Activated T-helper 1 cell treated with anti-CD3 and anti-CD28 coated beads, Interleukin-2, amount 50 U/mL, for 16 hours (primary cell): ENCODE data around the gene EFCAB6.

Experiments
- DNase-seq, 2 donors: peaks; one replicate each; pipeline ENCODE4 v3.0.0-alpha.2; 2020; ENCODE audit warnings: low read depth in 1 of 2, low spot score in 1 of 2

EFCAB6 gene

GRCh38 chr22:43592476-43592875, 219.6 kb downstream of the EFCAB6 start:
- no peak for DNase-seq

GRCh38 chr22:43591380-43591779, 220.7 kb downstream of the EFCAB6 start:
- no peak for DNase-seq

- no peak for DNase-seq
Measured at GRCh38 chr22:43587574-43587973, 224.5 kb downstream of the EFCAB6 start.

- DNase-seq, result no peak
Measured at GRCh38 chr22:43583501-43583900, 228.6 kb downstream of the EFCAB6 start.

- no peak for DNase-seq
Measured at GRCh38 chr22:43582394-43582793, 229.7 kb downstream of the EFCAB6 start.

- DNase-seq, result no peak
Measured at GRCh38 chr22:43580271-43580750, 231.8 kb downstream of the EFCAB6 start.

- DNase-seq, result no peak
Measured at GRCh38 chr22:43574738-43575137, 237.4 kb downstream of the EFCAB6 start.

- DNase-seq, result no peak
Measured at GRCh38 chr22:43572710-43573109, 239.4 kb downstream of the EFCAB6 start.

- DNase-seq, result no peak
Measured at GRCh38 chr22:43571181-43571580, 240.9 kb downstream of the EFCAB6 start.

- DNase-seq, result no peak
Measured at GRCh38 chr22:43570531-43571165, 241.5 kb downstream of the EFCAB6 start.

- DNase-seq, result no peak
Measured at GRCh38 chr22:43569111-43569510, 243.0 kb downstream of the EFCAB6 start.

- DNase-seq, result no peak
Measured at GRCh38 chr22:43567691-43568324, 244.3 kb downstream of the EFCAB6 start.

GRCh38 chr22:43566561-43567332, 245.4 kb downstream of the EFCAB6 start:
- no peak for DNase-seq

- DNase-seq, result no peak
Measured at GRCh38 chr22:43566021-43566420, 246.1 kb downstream of the EFCAB6 start.

- no peak for DNase-seq
Measured at GRCh38 chr22:43564859-43565258, 247.2 kb downstream of the EFCAB6 start.

- no peak for DNase-seq
Measured at GRCh38 chr22:43563571-43563970, 248.5 kb downstream of the EFCAB6 start.

GRCh38 chr22:43562843-43563242, 249.3 kb downstream of the EFCAB6 start:
- DNase-seq, result no peak

- DNase-seq, result no peak
Measured at GRCh38 chr22:43561415-43562178, 250.5 kb downstream of the EFCAB6 start.

GRCh38 chr22:43560651-43561050, 251.5 kb downstream of the EFCAB6 start:
- DNase-seq, result no peak

- no peak for DNase-seq
Measured at GRCh38 chr22:43555561-43556515, 256.3 kb downstream of the EFCAB6 start.
